Skeletal muscle tissue (tissue), 4 donors: ENCODE measurements around the gene HAL. TPM values are rescaled to one million over a fixed set of nuclear protein-coding genes. Genes with fewer than 3 reads are reported as not detected.
A peak's percentile ranks its signal among the peaks of the same experiment; 100 is the strongest.

Source experiments
- H3K27ac ChIP-seq: one replicate; pipeline ENCODE4 v1.7.0; 2013; ENCODE audit warnings: mild to moderate bottlenecking, low read depth, low read length, inconsistent platforms
- H3K27me3 ChIP-seq, 3 donors: one replicate each; pipeline ENCODE4 v1.7.0; 2013; ENCODE audit warnings: low read length in 3 of 3; ENCODE audit not compliant: control insufficient read depth in 3 of 3, insufficient read depth in 3 of 3
- H3K36me3 ChIP-seq, 3 donors: one replicate each; pipeline ENCODE4 v1.7.0; 2013; ENCODE audit warnings: low read length in 3 of 3; ENCODE audit not compliant: control insufficient read depth in 3 of 3, insufficient read depth in 3 of 3
- H3K4me1 ChIP-seq, 3 donors: one replicate each; pipeline ENCODE4 v1.7.0; 2013; ENCODE audit warnings: low read length in 3 of 3, mild to moderate bottlenecking in 3 of 3; ENCODE audit not compliant: control insufficient read depth in 3 of 3, insufficient read depth in 3 of 3
- H3K4me3 ChIP-seq, 3 donors: one replicate each; pipeline ENCODE4 v1.7.0; 2013; ENCODE audit warnings: low read length in 3 of 3
- H3K9ac ChIP-seq, 3 donors: one replicate each; pipeline ENCODE4 v1.7.0; 2013; ENCODE audit warnings: low read length in 3 of 3, mild to moderate bottlenecking in 3 of 3, moderate library complexity in 2 of 3, low read depth in 1 of 3
- H3K9me3 ChIP-seq, 3 donors: one replicate each; pipeline ENCODE4 v1.7.0; 2013; ENCODE audit warnings: low read length in 3 of 3; ENCODE audit not compliant: control insufficient read depth in 3 of 3
- total RNA-seq: library from RNA; depleted of rRNA; stranded (reverse); fragments of >200 nt; gene quantifications from one replicate; pipeline ENCODE4 v1.2.3, GENCODE V29; 2014
- donor health status: Osteomylitis.

Gene HAL
- total RNA-seq, 1 donor from 2014 or later: 0.52 TPM

- no peaks in the 10 kb centered on the region for H3K36me3 ChIP-seq
- H3K4me3 ChIP-seq: peak within 1 kb of the TSS; percentile 92 to 97 (median 92)
- no peaks in the 10 kb centered on the region for H3K27me3 ChIP-seq
- H3K9me3 ChIP-seq: no peaks in the 10 kb centered on the region
- peak within 1 kb of the TSS; percentile 69 for H3K27ac ChIP-seq
- H3K4me1 ChIP-seq: peaks cover 6 to 9% (median 6%) of the 10 kb centered on the region in 3 donors
- H3K9ac ChIP-seq: peak within 1 kb of the TSS; percentile 77 to 88 (median 83)
Observed at GRCh38 chr12:95943330-95943842, 52.8 kb downstream of the HAL start, which contains the start of gene AMDHD1. AMDHD1 (plus strand) TSS chr12:95943331; CDS start chr12:95943399, 68 bp downstream.

GRCh38 chr12:95942524-95943329 lies 53.4 kb downstream of the HAL start, which contains the start of gene CCDC38:
CCDC38 (minus strand) TSS chr12:95942614; CDS start chr12:95936509, 6,105 bp downstream.
- Histone ChIP-seq H3K36me3 (no peaks in the 10 kb centered on the region), H3K4me3 (peak within 1 kb of the TSS; percentile 92 to 97 (median 92)), H3K9ac (peak within 1 kb of the TSS; percentile 77 to 88 (median 83)), H3K27ac (peak within 1 kb of the TSS; percentile 69), H3K4me1 (peaks cover 6 to 9% (median 6%) of the 10 kb centered on the region in 3 donors), H3K27me3 (no peaks in the 10 kb centered on the region), H3K9me3 (no peaks in the 10 kb centered on the region)

GRCh38 chr12:95942101-95942523 lies 54.0 kb downstream of the HAL start:
- H3K9me3 ChIP-seq: no peaks in the 10 kb centered on the region
- H3K27me3 ChIP-seq: no peaks in the 10 kb centered on the region
- peak overlapping the region; percentile 57 to 88 (median 77) for H3K9ac ChIP-seq
- peaks cover 6 to 9% (median 6%) of the 10 kb centered on the region in 3 donors for H3K4me1 ChIP-seq
- H3K36me3 ChIP-seq: no peaks in the 10 kb centered on the region
- peak overlapping the region; percentile 92 to 97 (median 92) for H3K4me3 ChIP-seq
- peak overlapping the region; percentile 69 for H3K27ac ChIP-seq

GRCh38 chr12:95940514-95940913 lies 55.6 kb downstream of the HAL start:
- Histone ChIP-seq H3K9ac (no peak overlapping the region), H3K4me1 (peaks cover 6 to 9% (median 6%) of the 10 kb centered on the region in 3 donors), H3K27ac (no peak overlapping the region), H3K27me3 (no peaks in the 10 kb centered on the region), H3K9me3 (no peaks in the 10 kb centered on the region), H3K4me3 (no peak overlapping the region), H3K36me3 (no peaks in the 10 kb centered on the region)

Other genes with a start within 250 kb of the HAL start
- 20.9 TPM for gene NTN4, start 205.6 kb downstream of the HAL start, total RNA-seq
- gene SNRPF, start 137.4 kb downstream of the HAL start, total RNA-seq: 17.2 TPM
- not detected for gene CCDC38, start 53.7 kb downstream of the HAL start, total RNA-seq
- under 0.01 TPM for gene AMDHD1, start 53.0 kb downstream of the HAL start, total RNA-seq
- gene LTA4H, start 39.2 kb upstream of the HAL start, total RNA-seq: 55.8 TPM
- 9.9 TPM for gene ELK3, start 198.0 kb upstream of the HAL start, total RNA-seq